Glomerular endothelial cell (primary cell): ENCODE results near the gene EXOSC7. TPM values are rescaled to one million over a fixed set of nuclear protein-coding genes. Genes with fewer than 3 reads are reported as not detected.
"Not testable (repeated sequence)": the region's sequence is repeated elsewhere in the genome, so short reads cannot be mapped to it uniquely, and the experiment has no call there.

Source experiments
- DNase-seq: peaks from one replicate; pipeline ENCODE4 v3.0.0-alpha.2; 2011; ENCODE audit warnings: low read depth, low spot score; ENCODE audit errors: extremely low read depth
- total RNA-seq: library from RNA; depleted of rRNA; stranded (reverse); fragments of >200 nt; gene quantifications from 2 replicates; pipeline ENCODE4 v1.2.3, GENCODE V29; 2015

Gene EXOSC7
- 43.0 and 50.0 TPM in 2 replicates for total RNA-seq

DNA sequence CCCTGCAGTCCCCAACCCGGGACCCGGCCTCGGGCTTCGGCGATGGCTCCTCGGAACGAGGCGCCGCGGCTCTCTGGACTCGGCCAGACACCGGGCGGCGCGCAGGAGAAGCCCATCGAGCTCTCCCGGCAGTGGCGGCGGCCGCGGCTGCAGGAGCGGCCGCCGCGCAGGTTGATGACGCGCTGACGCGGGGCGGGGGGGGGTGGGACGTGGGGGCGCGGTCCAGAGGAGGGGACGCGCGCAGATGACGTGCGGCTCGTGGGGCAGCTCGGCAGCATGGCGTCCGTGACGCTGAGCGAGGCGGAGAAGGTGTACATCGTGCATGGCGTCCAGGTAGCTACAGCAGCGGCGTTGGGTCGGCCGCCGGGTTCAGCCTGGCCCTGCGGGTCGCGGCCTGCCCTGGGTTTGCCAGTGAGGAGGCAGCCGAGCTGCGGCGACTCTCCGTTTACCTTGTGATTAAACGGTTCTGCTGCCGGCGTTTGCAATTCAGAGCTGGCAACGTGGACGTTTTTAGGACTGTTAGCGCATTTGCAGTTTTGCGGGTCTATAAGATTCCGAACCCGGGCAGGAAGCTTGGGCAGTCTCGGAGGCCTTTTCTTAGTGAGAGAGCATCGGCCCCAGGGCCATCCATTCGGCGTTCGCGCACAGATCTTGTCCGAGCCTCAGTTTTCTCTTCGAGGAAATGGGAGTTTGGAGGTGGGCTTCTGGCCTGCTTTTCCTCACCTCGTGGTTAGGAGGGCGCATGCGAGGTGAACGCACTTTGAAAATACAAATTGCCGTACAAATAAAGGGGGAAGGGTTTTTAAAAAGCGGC, at the start of gene EXOSC7, which contains the start of gene ZDHHC3:
Gene EXOSC7, plus strand, starts transcription at position 243 of the 814 bp plus-strand sequence. Its CDS starts 34 bp downstream, at position 277.
Gene ZDHHC3, minus strand, starts transcription at position 173 of the 814 bp plus-strand sequence. CDS start 16,738 bp downstream, outside the sequence.
- no peak for DNase-seq

DNA sequence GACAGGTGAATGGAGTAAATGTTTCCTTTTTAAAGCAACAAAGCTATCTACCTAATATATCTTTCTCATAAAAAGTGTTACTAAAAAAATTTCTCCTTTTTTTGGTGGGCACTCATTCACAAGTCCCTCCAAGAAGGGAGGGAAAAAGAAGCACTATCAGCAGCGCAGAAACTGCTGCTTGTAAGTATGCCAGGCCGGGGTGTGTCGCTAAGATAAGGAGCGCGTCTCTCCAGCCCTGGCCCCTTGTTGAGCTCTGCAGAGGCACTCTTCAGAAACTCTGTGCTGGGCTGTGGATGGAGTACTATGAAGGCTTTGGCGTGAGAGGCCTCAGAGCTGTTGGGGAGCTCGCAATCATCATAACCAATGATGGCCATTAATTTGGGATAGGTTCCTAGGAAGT, 49.1 kb upstream of the EXOSC7 start:
- DNase-seq = no peak

- no peak for DNase-seq
Observed at GRCh38 chr3:44927371-44927770, 48.7 kb upstream of the EXOSC7 start.

DNA sequence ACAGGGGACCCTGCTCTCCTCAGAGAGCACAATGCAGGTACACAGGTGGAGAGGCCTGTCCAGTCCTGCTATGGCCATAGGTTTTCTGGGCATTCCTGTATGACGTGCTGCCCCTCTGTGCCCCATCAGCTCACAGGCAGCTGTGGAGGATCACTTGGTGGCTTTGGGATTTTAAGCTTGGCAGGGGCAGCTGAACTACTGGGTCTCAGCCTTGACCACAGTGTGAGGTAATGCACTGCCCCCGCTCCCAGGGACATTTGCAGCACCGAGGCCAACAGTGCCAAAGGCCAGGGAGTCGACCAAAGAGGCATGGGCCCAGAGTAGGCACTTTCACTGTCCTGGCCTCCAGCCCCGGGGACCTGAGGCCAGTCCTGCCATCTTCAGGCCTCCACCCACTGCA, 46.3 kb upstream of the EXOSC7 start:
- DNase-seq = no peak

DNA sequence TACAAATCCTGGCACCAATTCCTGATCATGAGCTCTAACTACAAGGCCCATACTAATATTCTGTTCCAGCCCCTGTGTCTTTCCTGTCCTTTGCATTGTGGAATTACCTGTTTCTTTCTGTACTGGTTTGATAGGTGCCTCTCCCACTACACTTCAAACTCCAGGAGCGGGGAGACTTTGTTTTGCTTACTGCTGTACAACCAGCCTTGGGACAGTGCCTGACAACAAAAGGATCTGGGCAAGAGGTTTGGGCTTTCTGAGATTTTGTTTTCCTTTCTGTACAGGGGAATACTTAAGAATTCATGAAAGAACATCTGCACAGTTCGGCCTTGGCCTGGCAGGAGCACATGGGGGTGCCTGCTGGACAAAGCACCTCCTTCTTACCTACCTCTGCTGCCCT, 45.1 kb upstream of the EXOSC7 start:
- DNase-seq = no peak

DNA sequence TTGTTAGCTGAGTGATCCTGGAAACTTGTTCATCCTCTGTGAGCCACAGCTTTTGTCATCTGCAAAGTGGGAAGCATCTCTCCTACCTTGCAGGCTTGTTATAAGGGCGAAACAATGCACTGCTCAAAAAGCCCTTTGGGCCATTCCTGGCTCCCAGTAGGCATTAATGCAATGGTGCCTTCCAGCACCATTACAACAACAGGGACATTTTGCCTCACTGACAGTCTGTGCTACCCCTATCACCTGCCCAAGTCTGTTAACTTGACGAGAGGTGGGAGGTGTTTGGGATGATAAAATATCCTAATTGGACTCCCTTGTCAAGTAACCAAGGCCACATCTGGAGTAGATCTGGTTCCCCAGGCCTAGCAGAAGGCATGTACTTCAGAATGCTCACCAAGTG, 44.3 kb upstream of the EXOSC7 start:
- DNase-seq = no peak

- no peak for DNase-seq
Observed at GRCh38 chr3:44932271-44932670, 43.8 kb upstream of the EXOSC7 start.

DNA sequence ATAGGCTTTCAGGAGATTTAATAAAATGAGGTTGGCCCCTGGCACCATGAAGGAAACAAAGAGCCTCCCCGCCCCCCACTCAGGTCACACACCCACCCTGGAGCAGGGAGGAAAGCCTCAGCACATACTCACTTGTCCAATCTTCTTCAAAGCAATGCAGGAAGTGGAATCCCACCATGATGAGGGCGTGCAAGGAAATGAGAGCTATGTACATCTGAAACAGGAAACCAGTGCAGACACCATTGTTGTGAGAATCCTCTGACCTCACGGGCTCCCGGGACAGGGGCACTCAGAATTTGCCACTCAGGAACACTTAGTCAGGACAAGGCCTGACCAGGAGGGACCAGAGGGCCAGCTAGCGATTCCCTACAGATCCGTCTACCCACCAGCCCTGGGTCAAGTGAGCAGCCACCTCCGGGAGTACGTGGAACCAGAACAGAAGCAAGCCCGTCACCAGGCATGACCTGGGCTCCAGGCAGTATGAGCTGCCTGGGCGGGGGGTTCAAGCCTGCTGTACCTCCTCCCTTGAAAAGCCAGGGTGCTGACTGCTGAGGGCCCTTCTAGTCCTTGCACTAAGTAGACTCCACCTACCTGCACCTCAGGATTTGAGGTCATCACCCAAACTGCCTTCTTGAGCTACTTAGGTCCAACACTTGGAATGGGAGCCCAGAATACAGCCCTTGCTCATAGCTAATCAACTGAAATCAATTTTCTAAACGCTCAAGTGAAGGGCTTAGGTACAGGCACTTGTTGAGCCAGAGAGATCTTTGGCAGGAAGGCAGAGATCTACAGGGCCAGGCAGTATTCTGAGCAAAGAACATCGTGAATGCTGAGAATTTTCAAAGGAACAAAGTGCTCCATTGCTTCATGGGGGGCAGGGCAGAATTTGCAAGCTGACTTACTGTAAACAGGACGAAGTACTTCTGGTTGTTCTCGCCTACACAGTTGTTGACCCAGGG, 42.8 kb upstream of the EXOSC7 start:
- no peak for DNase-seq

GRCh38 chr3:44939581-44940036, 36.4 kb upstream of the EXOSC7 start:
- DNase-seq = no peak

DNA sequence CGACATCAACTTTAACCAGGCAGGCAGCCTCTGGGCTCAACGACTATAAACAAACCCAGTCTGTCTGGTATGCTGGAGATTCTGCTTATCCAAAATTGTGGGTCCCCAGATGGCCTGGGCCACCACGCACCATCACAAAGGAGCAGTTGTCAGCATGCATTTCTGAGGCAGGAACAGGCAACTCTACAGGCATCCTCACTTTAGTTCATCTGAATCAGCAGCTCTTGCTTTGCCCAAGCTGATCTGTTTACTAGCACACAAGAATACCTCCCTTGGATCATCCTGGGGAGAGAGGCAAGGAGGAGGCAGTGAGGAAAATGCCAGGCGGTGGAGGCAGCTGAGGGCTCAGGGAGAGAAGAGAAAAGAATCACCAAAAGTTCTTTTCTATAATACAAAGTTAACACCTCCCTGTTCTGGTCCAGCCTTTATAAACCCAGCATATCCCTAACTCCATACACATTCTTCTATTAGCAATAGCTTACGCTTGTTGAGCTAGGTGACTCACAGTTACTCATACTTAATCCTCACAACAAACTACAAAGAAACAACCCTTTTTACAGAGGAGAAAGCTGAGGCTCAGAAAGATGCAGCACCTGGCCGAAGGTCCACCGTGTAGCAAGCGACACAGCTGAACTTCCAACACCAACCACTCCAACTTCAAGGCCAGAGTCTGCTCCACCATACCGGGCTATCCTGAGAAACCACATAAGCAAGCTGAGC, 33.7 kb upstream of the EXOSC7 start:
- no peak for DNase-seq

DNA sequence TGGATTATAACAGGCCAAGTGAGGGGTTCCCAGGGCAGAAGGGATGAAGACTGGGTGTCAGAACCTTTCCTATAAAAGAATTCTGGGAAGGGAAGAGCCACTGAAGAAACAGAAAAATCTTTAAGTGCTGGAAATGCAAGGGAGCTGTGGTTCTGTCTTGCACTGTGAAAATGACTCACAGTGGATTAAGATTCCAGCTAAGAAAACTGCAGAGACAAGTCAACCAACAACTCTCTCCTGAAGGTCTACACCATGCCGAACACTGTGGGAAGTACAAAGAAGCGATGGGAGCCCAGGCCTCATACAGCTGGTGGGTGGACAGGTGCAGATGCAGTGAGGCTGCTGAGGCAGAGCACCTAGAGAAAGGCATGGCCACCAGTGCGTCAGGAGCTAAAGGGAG, 27.8 kb upstream of the EXOSC7 start:
- DNase-seq = no peak

DNA sequence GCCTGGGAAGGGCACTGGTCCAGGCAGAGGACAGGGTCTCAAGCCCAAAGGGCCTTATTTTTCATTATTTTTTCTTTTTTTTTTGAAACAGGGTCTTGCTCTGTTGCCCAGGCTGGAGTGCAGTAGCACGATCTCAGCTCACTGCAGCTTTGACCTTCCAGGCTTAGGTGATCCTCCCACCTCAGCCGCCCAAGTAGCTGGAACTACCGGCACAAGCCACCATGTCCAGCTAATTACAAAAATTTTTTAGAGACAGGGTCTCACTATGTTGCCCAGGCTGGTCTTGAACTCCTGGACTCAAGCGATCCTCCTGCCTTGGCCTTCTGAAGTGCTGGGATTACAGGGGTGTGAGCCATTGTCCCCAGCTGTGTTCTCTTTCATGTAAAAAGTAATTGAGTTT, 26.3 kb upstream of the EXOSC7 start:
- DNase-seq = not testable (repeated sequence)

- no peak for DNase-seq
Observed at GRCh38 chr3:44950275-44950734, 25.7 kb upstream of the EXOSC7 start.

DNA sequence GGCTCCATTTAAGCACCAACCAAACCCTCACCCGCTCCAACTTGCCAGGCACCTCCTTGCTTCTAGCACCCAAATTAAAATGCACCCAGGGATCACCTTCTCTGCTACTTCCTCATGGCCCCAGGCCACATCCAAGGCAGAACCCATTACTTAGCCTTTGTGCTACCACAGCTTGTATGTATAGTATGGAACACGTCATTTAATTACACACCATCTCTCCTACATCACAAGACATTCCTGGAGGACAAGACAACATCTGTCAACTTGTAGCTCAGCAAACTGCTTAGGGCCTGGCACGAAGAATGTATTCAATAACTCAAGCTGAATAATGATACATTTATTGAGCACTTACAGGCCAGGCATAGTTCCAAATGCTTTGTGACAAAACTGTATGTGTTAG, 23.4 kb upstream of the EXOSC7 start:
- DNase-seq = no peak

GRCh38 chr3:44954304-44954703, 21.7 kb upstream of the EXOSC7 start:
- DNase-seq = no peak

- no peak for DNase-seq
Observed at GRCh38 chr3:44954962-44955361, 21.1 kb upstream of the EXOSC7 start.

DNA sequence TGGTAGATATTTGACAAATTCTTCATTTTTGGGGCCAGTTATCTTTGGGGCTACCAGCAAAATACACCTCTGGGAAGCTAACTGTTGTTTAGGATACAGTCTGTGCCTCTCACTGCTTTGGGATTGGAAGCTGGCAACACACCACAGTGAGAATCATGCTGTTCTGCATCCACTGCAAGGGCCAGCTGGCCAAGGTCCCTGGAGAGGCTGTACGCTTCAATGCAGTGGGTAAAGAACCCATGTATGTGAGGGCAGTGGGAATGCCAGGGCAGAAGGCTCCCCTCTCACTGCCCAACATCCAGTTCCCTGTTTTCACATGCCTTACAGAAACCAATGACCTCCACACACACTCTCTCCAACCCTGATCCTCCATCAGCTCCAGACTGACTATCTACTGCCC, 20.1 kb upstream of the EXOSC7 start:
- DNase-seq = no peak

GRCh38 chr3:44957986-44958385, 18.1 kb upstream of the EXOSC7 start:
- DNase-seq = no peak

DNA sequence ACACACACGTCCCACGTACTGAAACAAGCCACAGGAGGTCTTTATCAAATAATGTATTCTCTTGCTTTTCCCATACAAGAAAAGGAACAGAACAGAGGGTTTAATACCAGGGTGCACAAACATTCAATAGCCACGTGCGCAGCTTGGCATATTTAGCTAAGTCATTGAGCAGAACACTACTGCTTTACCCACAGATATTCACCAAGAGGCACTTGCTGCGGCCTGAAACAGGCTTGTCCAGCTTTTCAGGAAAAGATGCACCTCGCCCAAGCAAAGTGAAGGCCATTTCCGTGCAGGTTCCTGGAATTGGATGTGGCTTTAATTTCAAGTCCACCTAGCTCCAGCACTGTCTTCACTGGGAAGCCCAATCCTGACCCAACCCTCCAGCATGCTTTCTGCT, 17.7 kb upstream of the EXOSC7 start:
- DNase-seq = no peak

- DNase-seq = no peak
Observed at GRCh38 chr3:44960387-44961026, 15.5 kb upstream of the EXOSC7 start.
